HG03196 (cell line): ENCODE results near the gene NEDD4L.

Experiments
- ATAC-seq: cut with Tn5 transposase; IDR thresholded peaks from one replicate; pipeline ENCODE4 v1.9.1; 2021; ENCODE audit not compliant: unreplicated experiment

The NEDD4L gene

GRCh38 chr18:58337285-58337684, 293.3 kb downstream of the NEDD4L start:
- ATAC-seq = no peak

DNA sequence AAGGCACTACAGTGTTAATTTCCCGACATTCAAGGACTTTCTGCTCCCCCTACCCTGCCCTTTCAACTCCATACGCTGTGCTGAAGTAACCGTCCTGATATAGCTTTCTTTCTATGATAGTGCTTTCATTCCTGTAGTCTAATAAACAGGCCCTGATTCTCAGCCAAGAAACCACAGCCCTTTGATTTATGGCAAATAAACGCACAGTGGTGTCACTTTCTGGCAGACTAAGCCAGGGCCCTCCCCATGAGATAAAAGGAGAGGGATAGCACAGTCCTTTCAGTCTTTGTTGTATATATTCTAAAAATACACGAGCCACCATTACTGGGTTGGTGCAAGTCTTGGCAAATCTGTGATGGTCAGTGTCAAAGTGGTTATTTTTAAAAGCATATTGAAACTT, 293.7 kb downstream of the NEDD4L start:
- no peak for ATAC-seq

DNA sequence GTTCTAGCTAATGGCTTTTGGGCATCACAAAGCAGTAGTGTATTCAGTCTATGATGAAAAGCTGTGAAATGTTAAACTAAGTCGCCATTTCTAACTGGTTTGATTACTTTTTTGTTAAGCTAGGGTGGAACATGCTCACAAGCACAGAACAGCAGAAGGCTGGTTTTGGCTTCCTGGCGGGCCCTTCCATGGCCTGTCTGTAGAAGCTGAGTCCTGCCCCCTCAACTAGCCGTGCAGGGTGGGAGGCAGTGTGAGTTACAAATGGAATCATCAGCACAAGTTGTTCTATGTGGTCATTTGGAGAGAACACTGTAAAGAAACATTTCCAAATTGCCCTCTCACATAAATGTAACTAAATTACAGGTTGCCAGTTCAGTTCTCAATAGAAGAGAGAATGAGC, 294.1 kb downstream of the NEDD4L start:
- no peak for ATAC-seq

DNA sequence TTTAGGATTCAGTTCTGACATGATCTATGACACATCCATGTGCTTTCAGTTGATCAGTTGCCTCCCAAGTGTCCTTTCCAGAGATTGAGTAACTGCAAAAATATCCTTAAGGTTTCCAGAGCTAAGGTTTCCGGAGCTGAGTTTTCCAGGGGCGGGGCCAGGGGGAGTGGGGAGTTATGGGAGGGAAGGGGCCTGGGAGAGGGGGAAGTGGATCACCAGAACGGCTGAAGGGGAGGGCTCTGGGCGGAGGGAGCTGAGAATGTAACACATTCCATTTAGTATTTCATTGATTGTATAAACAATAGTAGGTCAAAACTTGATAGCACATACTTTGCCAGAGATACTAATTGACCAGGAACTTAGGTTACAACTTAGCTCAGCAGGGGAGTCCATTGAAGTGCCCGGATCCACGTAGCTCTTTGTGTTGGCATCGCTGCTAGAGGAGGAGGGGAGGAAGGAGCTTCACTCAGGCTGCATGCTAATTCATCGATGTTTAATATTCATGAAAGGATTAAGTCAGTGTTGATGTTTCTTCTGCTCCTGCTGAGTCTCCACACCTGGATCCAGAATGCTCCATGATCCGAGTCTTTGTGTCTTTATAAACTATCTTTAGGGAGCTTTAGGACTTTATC, 295.1 kb downstream of the NEDD4L start:
- ATAC-seq = no peak

DNA sequence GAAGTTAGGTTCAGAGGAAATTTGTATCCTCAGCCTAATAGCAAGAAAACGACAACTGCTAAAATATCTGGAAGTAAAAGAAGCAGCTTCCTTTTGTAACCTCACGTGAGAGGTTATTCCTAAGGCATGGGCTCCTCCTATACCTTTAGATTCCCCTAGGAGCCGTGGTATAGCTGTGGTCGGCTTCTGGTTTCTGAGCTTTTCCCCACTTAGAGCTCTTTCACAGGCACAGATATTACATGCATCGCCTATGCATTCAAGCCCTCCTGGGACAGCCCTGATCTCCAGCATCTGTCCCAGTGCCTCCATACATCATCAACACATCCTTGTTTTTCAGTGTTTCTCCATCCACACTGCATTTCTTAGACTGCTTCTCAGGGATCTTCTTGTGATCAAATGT, 295.9 kb downstream of the NEDD4L start:
- ATAC-seq = no peak

DNA sequence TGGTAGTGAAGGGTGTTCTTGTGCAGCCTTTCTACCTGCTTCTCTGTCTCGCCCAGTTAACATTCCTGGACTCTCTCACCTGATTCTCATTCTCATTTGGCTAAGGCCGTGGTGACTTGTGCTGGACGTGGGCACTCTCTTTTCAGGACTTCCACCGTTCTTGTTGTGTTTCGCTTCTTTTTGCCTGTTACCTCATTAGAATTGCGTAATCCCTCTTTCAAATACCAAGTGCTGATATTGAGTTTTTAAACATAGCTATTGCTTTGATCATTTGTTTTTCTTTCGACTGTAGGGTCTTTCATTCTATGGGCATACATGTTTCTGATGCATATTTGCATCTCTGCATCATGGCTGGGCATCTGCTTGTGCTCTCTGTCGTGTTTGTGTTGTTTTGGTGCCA, 297.9 kb downstream of the NEDD4L start:
- no peak for ATAC-seq

- ATAC-seq = no peak
Measured at GRCh38 chr18:58344080-58344670, 300.1 kb downstream of the NEDD4L start.

DNA sequence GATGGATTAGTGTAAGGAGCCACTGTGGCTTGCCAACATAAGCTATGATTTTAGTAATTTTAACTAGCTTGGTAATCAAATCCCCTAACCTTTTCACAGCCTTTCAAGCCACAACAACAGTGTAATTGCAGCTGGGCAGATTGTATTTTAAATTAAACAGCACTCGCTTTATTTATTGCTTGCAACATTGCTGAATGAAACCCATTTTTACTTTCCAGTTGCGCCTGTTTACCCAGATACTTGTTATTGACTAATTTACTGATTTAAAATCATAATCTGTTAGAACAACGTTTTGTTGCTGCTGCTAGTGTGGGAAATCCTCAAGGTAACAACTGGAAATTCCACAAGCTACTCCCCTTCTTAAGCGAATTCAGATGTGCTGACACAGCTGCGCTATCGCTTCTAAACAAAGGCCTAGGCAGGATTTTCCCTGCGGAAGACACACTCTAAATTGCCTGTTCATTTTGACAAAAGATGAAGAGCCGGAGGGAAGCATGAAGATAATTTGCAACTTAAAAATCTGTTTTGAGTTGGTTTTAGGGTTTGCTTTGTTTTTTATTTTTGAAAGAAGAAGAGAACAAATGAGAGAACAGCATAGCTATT, 300.9 kb downstream of the NEDD4L start:
- no peak for ATAC-seq

GRCh38 chr18:58345875-58346274, 301.8 kb downstream of the NEDD4L start:
- ATAC-seq = no peak

GRCh38 chr18:58347135-58347534, 303.1 kb downstream of the NEDD4L start:
- ATAC-seq = no peak

DNA sequence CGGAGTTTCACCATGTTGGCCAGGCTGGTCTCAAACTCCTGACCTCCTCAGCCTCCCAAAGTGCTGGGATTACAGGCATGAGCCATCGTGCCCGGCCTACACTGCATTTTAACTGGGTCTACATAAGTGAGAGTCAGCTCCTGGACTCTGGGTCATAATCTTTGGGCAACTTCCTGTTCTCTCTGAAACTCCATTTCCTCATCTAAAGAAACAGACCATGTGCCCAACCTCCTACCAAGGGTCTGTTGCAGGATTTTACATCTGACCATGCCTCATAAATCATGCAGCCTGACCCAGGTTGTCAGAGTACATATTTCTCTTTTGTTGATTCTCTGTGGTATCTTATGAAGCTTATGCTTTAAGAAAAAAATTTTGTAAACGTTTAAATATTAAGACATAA, 304.5 kb downstream of the NEDD4L start:
- no peak for ATAC-seq

DNA sequence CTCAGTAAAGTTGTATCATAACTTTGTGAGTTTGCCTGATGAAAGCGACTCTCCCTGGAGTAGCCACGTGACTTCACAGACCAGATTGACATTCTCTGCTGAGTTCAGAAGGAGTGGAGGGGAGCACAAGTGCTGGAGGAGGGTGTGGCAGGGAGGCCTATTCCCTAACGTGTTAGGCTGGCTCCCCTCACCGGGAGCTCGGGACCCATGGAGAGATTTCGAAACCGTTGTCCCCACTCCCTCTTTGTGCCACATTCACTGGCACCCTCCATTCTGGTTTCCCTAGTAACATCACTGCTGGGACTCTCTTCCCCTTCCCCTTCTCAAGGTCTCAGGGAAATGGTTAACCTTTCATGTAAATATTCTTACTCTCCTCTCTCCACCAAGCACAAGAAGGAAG, 304.9 kb downstream of the NEDD4L start:
- no peak for ATAC-seq

GRCh38 chr18:58349650-58350049, 305.6 kb downstream of the NEDD4L start:
- ATAC-seq = no peak

GRCh38 chr18:58350526-58350925, 306.5 kb downstream of the NEDD4L start:
- ATAC-seq = no peak

DNA sequence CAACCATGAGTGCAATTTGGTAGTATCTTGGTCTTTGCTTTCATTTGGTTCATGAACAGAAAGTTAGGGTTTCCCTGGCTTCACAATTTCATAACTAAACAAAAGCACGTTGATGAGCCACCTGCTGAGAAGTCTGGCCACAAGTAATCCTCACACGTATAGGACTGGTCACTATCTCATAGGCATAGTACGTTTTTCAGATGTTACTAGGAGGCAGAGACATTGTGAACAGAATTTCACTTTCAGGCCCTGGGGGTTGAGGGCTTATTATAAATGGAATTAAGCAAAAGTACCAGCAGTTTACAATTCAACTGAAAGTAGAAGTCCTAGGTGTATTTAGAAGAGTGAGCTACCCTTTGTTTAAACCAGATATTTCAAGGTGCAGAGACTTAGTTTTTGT, 307.8 kb downstream of the NEDD4L start:
- ATAC-seq = no peak

GRCh38 chr18:58353581-58353980, 309.6 kb downstream of the NEDD4L start:
- ATAC-seq = no peak

- ATAC-seq = no peak
Measured at GRCh38 chr18:58354051-58354450, 310.0 kb downstream of the NEDD4L start.

DNA sequence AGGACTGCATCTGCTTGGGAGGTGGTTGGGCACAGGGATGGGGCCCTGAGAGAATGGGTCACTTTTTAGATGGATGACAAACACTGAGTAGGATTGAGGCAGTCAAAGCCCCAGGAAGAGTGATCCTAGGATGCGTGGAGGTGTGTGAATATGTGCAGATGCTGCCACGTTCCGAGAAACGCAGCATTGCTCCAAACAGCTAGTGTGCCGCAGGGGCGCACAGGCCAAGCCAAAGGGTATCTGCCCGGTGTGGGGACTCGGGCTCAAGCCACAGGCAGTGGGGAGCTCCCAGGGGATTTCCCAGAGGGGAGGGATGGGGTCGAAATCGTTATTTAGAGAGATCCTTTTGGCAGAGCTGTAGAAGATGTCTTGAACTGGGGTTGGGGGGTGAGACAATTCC, 310.8 kb downstream of the NEDD4L start:
- ATAC-seq = no peak

DNA sequence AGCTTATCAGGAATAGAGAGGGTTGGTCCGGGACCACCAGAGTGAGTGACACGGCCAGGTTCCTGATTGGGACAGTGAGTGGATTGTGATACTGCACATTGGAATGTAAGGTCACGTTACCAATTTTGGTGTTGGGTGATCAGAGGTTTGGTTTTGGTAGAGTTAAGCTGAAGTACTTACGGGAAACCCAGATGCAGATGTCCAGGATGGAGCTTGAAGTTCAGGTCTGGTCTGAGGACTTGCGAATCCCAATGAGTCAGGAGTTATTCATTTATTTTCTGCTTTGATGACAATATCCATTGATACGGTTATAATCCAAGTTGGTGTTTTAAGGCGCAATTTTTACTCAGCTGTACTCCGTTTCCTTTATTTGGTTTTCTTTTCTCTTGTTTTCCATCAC, 311.2 kb downstream of the NEDD4L start:
- no peak for ATAC-seq

DNA sequence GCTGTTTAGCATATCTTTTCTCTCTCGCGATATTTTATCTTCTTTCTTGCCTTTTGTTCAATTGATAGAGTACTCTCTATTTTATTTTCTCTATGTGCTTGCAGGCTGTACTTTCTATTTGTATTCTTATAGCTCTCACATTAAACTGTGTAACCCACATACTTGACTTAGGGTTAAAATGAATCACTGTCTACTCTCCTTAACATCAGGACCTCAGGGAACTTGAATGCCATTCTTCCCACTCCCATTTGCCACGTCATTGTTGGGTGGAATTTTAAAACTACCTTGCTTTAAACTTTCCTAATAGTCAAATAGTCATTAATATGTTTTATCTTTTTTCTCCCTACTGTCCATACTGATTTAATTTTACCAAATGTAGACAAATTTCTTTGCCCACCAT, 315.2 kb downstream of the NEDD4L start:
- ATAC-seq = no peak

- no peak for ATAC-seq
Measured at GRCh38 chr18:58359620-58360019, 315.6 kb downstream of the NEDD4L start.

GRCh38 chr18:58360324-58360723, 316.3 kb downstream of the NEDD4L start:
- no peak for ATAC-seq

GRCh38 chr18:58361212-58361611, 317.2 kb downstream of the NEDD4L start:
- ATAC-seq = no peak
